M059J (cell line): Measurements from ENCODE around the gene MORN1. TPM values are rescaled to one million over a fixed set of nuclear protein-coding genes. Genes with fewer than 3 reads are reported as not detected.

Source experiments
- DNase-seq: peaks from one replicate; pipeline ENCODE4 v3.0.0-alpha.2; 2012; ENCODE audit warnings: low read depth
- total RNA-seq: library from RNA; depleted of rRNA; stranded (reverse); fragments of >200 nt; shearing (Covaris generic); gene quantifications from 2 replicates; pipeline ENCODE4 v1.2.3, GENCODE V29; 2014

MORN1 gene
- total RNA-seq, 1 experiment from 2014 or later: 11.0 TPM

GRCh38 chr1:2352341-2352896 is 38.9 kb downstream of the MORN1 start:
- DNase-seq: no peak

- no peak for DNase-seq
Observed at GRCh38 chr1:2351723-2352122, 39.6 kb downstream of the MORN1 start.

DNA sequence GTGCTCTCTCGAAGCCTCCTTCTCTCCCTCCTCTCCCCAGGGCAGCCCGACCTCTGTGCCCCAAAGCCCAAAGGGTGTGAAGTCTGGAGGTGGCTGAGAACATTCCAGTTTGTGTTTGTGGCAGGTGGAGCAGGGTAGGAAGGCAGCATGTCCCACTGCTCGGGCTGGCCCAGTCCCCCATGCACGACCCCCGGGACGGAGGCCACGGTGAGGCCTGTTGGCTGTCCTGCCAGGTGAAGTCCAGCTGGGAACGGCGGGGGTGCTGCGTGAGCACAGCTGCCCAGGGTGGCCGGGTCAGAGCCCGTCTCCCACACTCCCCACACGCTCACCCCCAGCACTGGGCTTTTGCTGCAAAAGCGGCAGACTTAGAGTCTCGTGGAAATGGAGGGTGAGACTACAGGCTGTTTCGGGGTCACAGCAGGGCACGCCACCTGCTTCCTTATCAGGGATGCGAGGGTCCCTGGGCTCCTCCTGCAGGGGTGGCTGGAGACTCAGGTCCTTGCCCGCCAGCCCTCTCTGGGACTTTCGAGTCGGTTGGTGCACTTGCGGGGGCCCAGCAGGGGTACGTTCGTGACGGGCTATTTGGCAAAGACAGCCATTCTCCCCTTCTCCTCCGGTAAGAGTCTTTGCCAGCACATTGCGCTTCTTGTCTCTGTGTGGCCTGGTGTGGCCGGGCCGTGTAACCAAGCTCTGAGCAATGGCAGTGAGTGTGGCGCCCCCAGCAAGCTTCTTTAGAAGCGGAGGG is 40.3 kb downstream of the MORN1 start:
- DNase-seq: peak; percentile 12

- no peak for DNase-seq
Observed at GRCh38 chr1:2350501-2350900, 40.9 kb downstream of the MORN1 start.

DNA sequence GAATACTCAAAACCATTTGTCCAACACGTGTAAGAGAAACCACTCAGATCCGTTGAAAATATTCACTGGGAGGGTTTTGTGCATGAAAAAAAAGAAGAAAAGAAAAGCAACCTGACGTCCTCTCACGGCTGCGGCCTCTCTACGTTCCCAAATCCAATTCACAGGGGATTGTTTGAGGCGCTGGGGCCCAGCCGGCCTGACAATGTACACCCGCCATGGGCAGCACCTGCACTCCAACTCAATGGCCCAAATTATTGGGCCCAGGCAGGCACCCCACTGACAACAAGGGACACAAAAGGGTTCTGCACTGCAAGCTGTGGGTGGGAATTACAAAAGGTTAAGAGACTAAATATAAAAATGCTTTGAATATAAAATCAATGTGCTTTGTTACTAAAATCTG is 41.5 kb downstream of the MORN1 start:
- DNase-seq: no peak

DNA sequence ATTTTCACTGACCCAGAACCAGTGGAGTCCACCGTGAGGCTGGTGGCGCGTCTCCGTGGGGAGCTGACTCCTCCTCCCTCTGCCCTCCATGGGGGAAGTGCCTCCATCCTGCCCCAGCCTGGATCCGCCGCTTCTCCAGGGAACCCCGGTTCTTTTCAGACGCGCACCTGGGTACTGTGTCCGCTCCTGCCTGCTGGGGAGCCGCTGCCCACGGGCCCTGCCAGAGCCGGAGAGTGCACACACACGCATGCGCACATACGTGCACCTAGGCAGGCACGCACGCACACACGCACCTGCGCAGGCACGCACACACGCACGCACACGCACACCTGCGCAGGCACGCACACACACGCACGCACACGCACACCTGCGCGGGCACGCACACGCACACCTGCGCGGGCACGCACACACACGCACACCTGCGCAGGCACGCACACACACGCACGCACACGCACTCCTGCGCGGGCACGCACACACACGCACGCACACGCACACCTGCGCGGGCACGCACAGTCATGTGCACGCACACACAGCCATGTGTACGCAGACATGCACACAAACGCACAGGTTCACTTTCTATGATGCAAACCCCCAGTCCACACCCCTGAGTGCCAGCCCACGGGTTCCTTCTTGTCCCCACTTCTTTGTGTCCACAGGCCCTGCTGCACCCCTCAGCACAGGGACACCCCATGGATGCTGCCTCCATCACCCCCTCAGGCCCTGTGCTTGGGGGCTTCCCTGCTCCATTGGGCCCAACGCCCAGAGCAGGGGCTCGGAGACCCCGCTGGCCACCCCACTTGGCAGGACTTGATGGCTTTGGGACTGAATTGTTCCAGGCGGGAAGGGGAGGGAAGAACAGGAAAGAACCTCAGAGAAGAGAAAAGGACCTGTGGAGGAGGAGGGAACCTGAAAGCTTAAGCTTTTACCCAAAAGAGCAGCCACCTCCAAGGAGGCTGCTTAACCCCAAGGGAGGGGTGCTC is 42.7 kb downstream of the MORN1 start:
- DNase-seq: no peak

DNA sequence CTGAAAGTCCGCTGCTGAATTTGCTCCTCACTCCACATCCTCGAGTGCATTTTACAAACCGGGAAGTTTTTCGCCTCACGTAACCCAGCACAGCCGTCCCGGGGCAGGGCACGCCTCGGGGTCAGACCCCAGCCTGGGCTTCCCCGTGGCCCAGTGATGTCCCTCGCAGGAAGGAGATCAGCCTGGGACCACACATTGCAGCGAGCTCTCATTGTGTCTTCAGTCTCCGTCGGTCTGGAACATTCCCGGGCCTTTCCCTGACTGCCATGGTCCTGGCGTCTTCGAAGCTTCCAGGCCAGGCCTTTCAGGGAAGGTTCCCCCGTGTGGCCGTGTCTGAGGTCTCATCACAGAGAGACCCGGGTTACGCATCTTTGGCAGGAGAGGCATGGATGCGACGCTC is 43.5 kb downstream of the MORN1 start:
- no peak for DNase-seq

- no peak for DNase-seq
Observed at GRCh38 chr1:2347409-2347785, 44.0 kb downstream of the MORN1 start.

DNA sequence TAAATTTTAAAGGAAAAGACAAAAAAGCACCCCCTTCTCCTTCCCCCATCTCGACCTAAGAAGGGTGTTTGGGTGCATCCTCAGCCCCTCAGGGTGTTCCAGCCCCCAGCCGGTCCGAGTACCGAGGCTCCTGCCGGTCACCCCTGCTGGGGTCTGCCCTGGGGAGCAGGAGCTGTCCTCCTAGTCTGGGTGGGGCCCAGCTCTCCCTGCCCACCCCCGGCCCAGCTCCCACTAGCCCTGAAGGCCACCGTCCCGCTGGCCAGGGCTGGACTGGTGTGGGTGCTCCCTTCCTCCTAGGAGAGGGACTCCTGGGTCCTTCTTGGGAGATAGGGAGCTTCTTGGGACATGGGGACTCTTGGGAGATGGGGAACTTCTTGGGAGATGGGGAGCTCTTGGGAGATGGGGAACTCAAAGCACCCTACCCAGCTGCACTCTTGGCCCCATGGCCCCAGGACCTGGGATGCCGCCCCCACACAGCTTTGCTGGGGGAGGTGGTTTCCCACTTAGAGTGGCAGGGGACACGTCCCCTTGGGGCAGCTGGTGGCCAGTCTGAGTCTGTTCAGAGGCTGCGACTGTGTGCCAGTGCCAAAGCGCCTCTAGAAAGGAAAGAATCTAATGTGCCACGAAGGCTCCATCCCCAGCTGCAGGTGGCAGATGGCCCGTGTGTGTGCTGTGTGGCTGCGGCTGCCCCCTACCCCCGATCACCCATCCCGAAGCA is 44.5 kb downstream of the MORN1 start:
- DNase-seq: no peak

GRCh38 chr1:2345297-2346075 is 45.9 kb downstream of the MORN1 start:
- DNase-seq: no peak

GRCh38 chr1:2344744-2345296 is 46.5 kb downstream of the MORN1 start:
- no peak for DNase-seq

DNA sequence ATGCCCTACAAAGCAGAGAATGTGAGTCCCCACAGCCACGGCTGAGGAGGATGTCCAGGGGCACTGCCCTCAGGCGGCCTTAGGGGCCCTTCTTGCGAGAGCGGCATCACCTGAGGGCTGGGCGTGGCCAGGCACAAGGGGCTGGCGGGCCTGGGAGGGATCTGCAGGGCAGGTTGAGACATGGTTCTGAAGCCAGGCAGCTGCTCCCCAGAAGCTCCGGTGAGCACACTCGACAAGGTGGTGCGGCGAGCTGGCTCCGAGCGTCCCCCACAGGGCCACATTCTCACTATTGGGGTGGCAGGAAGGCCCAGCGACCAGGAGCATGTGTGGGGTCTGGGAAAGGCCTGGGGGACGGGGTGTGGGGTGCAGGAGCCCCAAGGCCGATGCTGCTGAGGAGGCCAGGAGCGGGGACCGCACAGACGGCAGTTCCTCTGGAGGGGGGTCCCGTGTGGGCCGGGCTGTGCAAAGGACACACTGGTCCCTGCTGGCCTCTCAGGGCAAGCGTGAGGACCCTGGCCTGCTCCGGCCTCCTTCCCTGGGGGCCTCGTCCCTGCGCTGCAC is 47.2 kb downstream of the MORN1 start:
- DNase-seq: no peak

GRCh38 chr1:2343023-2343935 is 48.1 kb downstream of the MORN1 start:
- no peak for DNase-seq

DNA sequence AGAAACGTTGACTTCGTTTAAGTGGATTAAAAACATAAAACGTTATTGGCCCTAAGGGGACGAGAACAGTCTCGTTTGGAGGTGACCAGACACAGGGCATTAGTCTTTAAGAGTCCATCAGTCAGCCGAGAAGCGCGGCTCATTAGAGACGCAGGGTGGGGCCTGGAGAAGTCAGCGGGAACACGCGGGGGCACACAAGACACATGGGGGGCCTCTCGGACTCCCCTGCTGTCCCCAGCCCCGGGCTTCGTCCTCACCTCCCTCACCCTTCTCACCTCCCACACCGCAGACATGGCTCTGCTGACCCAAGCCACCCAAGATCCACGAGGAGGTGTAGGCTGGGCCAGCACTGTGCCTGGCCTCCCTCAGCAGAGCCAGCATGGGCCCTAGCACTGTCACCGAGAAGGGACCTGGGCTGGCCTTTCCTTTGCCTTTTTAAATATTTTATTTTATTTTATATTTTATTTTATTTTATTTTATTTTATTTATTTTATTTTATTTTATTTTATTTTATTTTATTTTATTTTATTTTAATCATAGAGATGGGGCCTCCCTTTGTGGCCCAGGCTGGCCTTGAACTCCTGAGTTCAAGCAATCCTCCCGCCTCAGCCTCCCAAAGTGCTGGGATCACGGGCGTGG is 48.9 kb downstream of the MORN1 start:
- DNase-seq: no peak

DNA sequence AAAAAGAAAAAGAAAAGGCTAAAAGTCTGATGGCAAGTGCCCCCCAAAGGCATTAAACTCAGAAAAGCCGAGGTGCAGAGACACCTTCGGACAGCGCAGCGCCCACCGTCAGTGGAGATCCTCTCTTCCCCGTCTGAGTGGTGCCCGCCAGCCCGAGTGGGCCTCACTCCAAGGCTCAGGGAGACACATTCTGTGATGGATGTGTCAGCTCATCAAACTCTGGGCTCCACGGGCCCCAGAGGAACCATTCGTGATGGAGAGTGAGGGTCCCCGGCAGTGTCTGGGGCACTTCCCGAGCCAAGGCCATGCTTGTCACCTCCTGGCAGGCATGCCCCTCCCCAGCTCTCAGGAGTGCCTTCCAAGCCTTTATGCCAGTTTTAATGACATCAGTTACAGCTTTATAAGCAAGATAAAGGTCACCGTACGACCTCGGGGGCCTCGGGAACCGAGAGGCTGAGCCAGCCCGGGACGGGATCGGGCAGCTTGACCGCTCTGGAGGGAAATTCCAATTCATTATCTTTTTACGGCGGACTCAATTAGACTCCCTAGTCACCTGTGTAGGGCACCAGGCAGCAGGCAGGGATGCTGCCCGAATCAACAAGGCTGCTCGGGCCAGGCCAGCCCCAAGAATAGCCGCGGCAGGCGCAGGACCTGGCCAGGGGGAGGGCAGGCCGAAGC is 49.5 kb downstream of the MORN1 start:
- no peak for DNase-seq

- DNase-seq: no peak
Observed at GRCh38 chr1:2340918-2341254, 50.5 kb downstream of the MORN1 start.

GRCh38 chr1:2340086-2340917 is 51.1 kb downstream of the MORN1 start:
- no peak for DNase-seq
